GM18526 (cell line): ENCODE results near the gene ELF3.
A peak's percentile ranks its signal among the peaks of the same experiment; 100 is the strongest.

Source experiments
- POLR2A ChIP-seq: IDR thresholded peaks from 3 replicates; pipeline ENCODE4 v1.6.1; 2011; ENCODE audit not compliant: insufficient read length; ENCODE audit errors: extremely low read depth

ELF3 gene

GRCh38 chr1:202010180-202011015 is at the start of gene ELF3:
Gene ELF3, plus strand, starts transcription at chr1:202010587. Its CDS starts 550 bp downstream, at chr1:202011137.
- TF ChIP-seq POLR2A = peak; percentile 83

GRCh38 chr1:201964261-201964660 is 46.1 kb upstream of the ELF3 start:
- no peak for TF ChIP-seq POLR2A

DNA sequence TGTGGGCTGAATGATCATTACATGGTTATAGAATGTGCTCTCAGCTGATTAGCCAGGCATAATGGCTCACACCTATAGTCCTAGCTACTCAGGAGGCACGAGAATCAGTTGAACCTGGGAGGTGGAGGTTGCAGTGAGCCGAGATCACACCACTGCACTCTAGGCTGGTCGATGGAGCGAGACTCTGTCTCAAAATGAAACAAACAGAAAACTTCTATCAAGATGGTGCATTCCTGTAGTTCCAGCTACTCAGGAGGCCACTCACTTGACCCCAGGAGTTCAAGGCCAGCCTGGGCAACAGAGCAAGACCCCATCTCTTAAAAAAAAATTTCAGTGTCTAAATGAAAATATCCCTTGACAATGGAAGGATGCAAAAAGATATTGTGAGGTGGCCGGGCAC is 44.2 kb upstream of the ELF3 start:
- TF ChIP-seq POLR2A = no peak

DNA sequence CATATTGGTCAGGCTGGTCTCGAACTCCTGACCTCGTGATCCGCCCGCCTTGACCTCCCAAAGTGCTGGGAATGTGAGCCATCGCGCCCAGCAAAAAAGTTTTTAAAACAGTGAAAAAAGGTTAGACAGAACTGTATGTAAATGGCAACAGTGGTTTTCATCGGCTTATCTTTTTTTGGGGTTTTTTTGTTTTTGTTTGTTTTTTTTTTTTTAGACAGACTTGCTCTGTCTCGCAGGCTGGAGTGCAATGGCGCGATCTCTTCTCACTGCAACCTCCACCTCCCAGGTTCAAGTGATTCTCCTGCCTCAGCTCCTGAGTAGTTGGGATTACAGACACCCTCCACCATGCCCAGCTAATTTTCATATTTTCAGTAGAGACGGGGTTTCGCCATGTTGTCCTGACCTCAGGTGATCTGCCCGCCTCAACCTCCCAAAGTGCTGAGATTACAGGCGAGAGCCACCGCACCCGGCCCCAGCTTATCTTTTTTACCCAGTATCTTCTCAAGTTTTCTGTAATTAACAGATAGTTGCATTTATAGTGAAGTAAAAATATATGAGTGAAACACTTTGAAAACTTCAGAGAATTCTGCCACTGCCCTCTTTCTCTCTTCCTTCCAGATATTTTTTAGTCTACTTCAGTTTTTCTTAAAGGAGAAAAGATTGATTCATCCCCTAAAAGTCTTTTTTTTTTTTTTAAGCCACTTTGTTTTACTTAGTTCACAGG is 42.0 kb upstream of the ELF3 start:
- no peak for TF ChIP-seq POLR2A

DNA sequence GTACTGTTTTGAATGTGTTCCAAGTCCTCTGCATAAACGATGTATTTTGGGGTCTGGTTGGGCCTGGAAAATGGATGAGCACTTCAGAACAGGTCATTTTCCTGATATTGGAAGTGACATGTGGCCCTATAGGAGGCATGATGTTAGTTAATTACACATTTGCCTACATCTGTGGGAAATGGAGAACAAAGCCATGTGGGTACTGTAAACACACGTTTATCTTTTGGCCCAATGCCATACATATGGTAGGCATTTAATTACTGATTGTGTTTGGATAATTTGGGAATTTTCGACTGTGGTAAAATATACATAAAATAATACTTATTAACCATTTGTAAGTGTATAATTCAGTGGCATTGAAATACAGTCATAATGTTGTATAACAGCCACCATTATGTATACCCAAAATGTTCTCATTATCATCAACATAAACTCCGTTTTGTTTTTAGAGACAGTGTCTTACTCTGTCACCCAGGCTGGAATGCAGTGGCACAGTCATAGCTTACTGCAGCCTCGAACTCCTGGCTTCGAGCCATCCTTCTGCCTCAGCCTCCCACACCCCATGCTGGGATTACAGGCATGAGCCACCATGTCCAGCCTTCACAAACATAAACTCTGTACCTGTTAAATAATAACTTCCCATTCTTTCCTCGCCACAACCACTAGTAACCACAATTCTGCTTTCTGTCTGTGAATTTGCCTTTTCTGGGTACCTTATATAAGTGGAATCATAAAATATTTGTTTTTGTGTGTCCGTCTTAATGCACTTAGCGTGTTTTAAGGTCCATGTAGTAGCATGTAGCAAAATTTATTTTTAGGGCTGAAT is 39.8 kb upstream of the ELF3 start:
- no peak for TF ChIP-seq POLR2A

DNA sequence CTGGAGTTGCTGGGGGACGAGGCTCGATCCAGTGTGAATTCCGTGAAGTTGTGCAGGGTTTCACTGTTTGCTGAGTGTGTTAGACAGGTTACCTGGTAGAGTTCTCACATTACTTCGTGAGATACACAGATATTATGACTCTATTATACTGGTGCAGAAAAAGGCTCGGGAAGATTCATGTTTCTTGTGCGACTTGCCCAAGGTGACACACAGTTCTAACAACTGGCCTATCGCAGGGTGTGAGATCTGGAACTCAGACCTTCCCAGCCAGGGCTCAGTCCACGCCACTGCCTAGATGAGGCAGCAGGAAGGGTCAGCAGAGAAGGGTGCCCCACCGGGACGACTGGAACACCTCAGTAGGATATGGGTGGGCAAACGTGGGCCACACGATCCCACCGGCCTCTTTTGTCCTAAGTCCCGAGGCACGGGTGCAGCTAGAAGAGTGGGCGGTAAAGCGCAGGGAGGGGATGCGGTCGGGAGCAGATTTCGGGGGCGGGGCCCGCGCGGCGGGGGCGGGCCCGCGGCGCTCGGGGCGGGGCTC is 28.2 kb upstream of the ELF3 start:
- no peak for TF ChIP-seq POLR2A

DNA sequence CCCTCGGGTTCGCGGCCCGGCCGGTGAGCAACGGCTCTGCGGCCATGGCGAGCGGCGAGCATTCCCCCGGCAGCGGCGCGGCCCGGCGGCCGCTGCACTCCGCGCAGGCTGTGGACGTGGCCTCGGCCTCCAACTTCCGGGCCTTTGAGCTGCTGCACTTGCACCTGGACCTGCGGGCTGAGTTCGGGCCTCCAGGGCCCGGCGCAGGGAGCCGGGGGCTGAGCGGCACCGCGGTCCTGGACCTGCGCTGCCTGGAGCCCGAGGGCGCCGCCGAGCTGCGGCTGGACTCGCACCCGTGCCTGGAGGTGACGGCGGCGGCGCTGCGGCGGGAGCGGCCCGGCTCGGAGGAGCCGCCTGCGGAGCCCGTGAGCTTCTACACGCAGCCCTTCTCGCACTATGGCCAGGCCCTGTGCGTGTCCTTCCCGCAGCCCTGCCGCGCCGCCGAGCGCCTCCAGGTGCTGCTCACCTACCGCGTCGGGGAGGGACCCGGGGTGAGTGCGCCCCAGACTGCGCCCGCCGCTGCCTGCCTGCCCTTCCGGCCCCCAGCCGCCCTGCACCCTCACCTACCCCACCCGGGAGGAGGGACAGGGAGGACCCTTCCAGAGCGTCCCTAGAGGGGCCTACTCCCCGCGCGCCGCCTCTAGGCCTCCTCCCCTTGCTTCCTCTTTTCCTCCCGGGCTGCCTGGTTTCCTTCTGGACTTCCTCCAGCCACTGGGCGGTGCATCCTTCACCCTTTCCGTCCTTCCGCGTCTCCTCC is 27.6 kb upstream of the ELF3 start, which contains the start of gene RNPEP:
TSS of gene RNPEP (plus strand) at position 26 of the 757 bp plus-strand sequence. CDS start at position 45, 19 bp downstream.
- peak; percentile 68 for TF ChIP-seq POLR2A

DNA sequence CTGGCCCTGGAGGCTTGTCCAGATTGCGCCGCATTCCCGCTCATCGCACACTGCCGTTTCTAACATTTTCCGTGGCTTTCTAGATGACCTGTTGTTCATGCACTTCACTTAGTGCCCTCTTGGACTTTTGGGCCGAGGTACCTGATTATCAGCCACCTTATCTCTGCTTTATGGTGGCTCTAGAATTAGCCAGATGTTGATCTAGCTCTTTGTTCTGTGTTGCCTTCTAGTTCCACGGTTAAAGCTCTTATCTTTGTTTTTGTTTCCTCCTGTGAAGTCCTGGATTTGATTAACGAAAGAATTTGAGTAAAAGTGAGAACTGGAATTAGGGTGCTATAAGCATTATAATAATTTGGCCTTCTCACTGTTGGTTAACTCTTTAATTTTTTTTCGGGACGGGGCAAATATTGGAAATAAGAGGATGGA is 27.0 kb upstream of the ELF3 start:
- no peak for TF ChIP-seq POLR2A

- no peak for TF ChIP-seq POLR2A
Observed at GRCh38 chr1:201984446-201984845, 25.9 kb upstream of the ELF3 start.

DNA sequence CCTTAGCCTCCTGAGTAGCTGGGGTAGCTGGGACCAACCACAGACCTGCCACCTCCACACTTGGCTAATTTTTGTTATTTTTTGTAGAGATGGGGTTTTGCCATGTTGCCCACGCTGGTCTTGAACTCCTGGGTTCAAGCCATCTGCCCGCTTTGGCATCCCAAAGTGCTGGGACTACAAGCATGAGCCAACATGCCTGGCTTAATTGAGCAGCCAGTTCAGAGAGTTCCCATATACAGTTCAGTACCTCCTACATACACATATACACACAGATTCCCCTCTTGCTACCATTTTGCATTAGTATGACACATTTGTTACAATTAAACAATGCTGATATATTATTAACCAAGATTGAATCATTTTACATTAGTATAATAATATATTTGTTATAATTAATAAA is 25.0 kb upstream of the ELF3 start:
- no peak for TF ChIP-seq POLR2A

DNA sequence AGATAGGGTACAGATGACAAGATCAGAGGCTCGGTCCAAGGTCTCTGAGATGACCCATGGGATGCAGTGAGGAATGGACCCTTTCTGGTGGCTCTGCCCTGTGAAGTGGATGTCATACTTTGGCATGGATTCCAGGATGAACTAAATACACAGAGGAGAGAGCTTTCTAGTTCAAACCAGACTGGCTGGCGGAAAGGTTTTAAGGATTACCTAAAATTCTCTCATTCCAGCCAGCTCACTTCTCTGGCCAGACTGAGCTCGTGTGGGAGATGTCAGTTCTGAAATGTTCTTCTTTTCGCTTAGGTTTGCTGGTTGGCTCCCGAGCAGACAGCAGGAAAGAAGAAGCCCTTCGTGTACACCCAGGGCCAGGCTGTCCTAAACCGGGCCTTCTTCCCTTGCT is 21.8 kb upstream of the ELF3 start:
- TF ChIP-seq POLR2A = no peak

- TF ChIP-seq POLR2A = no peak
Observed at GRCh38 chr1:201989354-201990128, 20.8 kb upstream of the ELF3 start.

- no peak for TF ChIP-seq POLR2A
Observed at GRCh38 chr1:201990427-201990826, 20.0 kb upstream of the ELF3 start.
